Naive B cell (primary cell): ENCODE data around the gene FAM151A. TPM values are rescaled to one million over a fixed set of nuclear protein-coding genes. Genes with fewer than 3 reads are reported as not detected.
A peak's percentile ranks its signal among the peaks of the same experiment; 100 is the strongest.

ENCODE experiments used
- ATAC-seq, 2 donors: fragments of 150-1000 bp; cut with Tn5 transposase; 2 replicates each; pipeline ENCODE4 v1.10.0; 2021; ENCODE audit warnings: low read depth in 2 of 2, mild to moderate bottlenecking in 2 of 2, moderate library complexity in 2 of 2
- DNase-seq: peaks from one replicate; pipeline ENCODE4 v3.0.0; 2022
- H3K27ac Mint-ChIP-seq, 6 donors: one replicate each; pipeline ENCODE4 v1.8.0; 2020 to 2022; ENCODE audit warnings: mild to moderate bottlenecking in 6 of 6, mixed read lengths in 6 of 6, moderate library complexity in 5 of 6, inconsistent platforms in 2 of 6
- H3K27me3 Mint-ChIP-seq, 3 donors: one replicate each; pipeline ENCODE4 v1.8.0; 2021 to 2022; ENCODE audit warnings: mixed read lengths in 3 of 3, mild to moderate bottlenecking in 1 of 3
- H3K36me3 Mint-ChIP-seq, 2 donors: one replicate each; pipeline ENCODE4 v1.8.0; 2020 to 2022; ENCODE audit warnings: mixed read lengths in 2 of 2, inconsistent platforms in 1 of 2, mild to moderate bottlenecking in 1 of 2
- H3K4me1 Mint-ChIP-seq, 3 donors: one replicate each; pipeline ENCODE4 v1.8.0; 2020 to 2022; ENCODE audit warnings: mixed read lengths in 3 of 3, inconsistent platforms in 1 of 3, mild to moderate bottlenecking in 1 of 3, moderate library complexity in 1 of 3
- H3K4me3 Mint-ChIP-seq, 8 donors: one replicate each; pipeline ENCODE4 v1.8.0; 2020 to 2022; ENCODE audit warnings: mild to moderate bottlenecking in 8 of 8, mixed read lengths in 8 of 8, moderate library complexity in 8 of 8, inconsistent platforms in 2 of 8
- H3K9me3 Mint-ChIP-seq, 7 donors: one replicate each; pipeline ENCODE4 v1.8.0; 2020 to 2022; ENCODE audit warnings: mixed read lengths in 7 of 7, mild to moderate bottlenecking in 5 of 7, inconsistent platforms in 2 of 7, moderate library complexity in 1 of 7
- polyA plus RNA-seq, 6 donors: library from polyadenylated mRNA; unstranded; fragments of 300-500 nt; fragmentation: Illumina TruSeq; gene quantifications; one replicate each; pipeline ENCODE4 v1.2.3, GENCODE V29; 2021; ENCODE audit warnings: low read depth in 6 of 6

FAM151A gene
- polyA plus RNA-seq, 6 donors from 2014 or later = not detected

DNA sequence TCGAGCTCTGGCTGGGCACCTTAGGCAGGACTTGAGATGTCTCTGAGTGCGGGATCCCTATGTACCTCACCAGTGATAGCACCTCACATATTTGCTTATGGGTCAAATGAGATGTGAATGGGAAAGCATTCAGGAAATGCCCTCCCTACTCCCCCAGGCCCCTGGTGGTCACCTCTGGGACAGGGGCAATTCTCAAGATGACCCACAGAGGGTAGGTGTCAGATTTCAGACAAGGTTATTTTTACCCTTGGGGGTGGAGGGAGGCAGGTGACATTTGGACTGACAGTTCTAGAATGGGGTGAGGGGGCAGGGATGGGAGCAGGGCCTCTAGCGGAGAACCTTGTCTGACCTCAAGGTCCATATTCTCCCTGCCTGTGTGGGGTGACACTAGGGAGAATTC lies 48.2 kb downstream of the FAM151A start:
- Mint-ChIP-seq H3K9me3 (no peaks in the 10 kb centered on the region), H3K4me3 (no peak overlapping the region), H3K36me3 (no peaks in the 10 kb centered on the region), H3K27ac (no peak overlapping the region), H3K27me3 (peaks cover 0 to 18% (median 5%) of the 10 kb centered on the region in 3 donors), H3K4me1 (peaks cover 0 to 4% (median 0%) of the 10 kb centered on the region in 3 donors)
- no peak for DNase-seq
- no peak for ATAC-seq

DNA sequence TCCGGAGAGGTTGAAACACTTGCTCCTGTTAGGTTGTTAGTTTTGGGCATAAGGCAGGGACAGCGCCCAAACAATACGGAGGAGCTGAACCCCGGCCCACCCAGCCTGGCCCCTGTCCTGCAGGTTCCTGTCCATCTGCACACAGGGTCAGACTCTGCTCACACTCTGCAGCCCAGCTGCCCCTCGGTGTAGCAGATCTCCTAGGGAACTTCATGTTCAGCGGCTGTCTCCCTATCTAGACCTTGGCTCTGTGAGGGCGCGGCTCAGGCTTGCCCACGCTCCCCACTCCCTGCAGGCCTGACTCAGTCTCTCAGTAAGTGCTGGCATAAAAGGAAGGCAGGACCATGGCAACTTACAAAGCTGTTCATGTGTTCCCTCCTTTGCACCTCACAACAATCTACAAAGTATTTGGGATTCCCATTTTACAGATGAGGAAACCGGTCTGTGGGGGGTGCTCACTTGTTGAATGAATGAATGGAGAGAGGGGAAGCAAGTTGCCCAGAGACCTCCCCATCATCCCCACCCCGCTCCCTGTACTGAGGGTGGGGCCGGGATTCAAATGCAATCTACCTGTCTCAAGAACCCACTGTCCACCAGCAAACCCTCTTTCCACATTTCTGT lies 49.1 kb downstream of the FAM151A start:
- H3K27ac Mint-ChIP-seq = no peak overlapping the region
- H3K36me3 Mint-ChIP-seq = no peaks in the 10 kb centered on the region
- peak overlapping the region in 1 of 8 donors; percentile 42 for H3K4me3 Mint-ChIP-seq
- DNase-seq (no peak), ATAC-seq (no peak)
- H3K9me3 Mint-ChIP-seq = no peaks in the 10 kb centered on the region
- peaks cover 0 to 4% (median 0%) of the 10 kb centered on the region in 3 donors for H3K4me1 Mint-ChIP-seq
- peaks cover 0 to 18% (median 5%) of the 10 kb centered on the region in 3 donors for H3K27me3 Mint-ChIP-seq

DNA sequence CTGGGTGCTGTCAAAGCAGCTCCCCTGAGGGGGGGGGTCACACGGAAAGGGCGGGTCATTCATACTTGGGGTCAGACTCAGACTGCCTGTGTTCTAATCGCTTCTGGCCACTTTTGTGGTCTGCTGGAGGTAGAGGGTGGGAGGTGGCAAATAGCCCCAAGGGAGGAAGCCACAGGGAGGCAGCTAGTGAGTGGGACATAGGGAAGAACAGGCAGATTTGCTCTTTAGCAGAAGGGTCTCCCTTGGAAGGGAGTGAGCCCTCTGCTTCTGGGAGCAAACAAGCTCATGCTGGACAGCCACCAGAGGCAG lies 50.8 kb downstream of the FAM151A start:
- DNase-seq = no peak
- Mint-ChIP-seq H3K36me3 (no peaks in the 10 kb centered on the region), H3K27me3 (peaks cover 0 to 18% (median 15%) of the 10 kb centered on the region in 3 donors), H3K9me3 (no peaks in the 10 kb centered on the region), H3K4me1 (peaks cover 0 to 4% (median 0%) of the 10 kb centered on the region in 3 donors), H3K4me3 (no peak overlapping the region), H3K27ac (no peak overlapping the region)
- no peak for ATAC-seq

DNA sequence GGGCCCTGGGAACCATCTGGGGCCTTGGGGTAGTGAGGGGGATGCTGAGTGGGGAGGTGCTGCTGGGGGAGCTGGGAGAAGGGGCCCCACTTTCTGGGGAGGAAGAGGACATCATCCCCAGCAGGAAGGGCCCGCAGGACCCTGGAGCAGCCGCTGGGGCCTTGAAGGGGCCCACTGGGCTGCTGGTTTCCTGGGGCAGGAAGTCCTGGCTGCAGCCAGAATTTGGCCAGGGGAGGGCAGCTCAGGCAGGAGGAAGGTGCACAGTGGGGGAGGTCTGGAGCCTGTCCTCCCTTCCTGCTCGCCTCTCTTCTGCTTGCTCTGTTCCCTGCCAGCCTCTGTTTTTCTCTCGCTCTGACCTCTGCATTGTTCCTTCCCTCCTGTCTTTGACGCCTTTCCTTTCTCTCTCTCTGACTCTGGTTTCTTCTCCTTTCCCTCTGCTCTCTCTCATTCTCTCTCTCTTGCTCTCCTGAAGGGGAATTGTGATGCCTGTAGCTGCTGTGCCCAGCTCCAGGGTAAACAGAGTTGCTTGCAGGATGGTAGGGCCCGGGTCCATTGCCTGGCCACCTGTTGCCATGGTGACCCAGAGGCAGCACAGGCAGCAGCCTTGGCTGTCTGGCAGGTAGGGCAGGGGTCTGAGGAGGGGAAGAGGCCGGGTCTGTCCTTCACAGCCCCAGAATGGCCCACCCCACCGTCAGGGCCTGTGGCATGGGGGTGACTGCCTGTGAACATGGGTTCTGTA lies 51.4 kb downstream of the FAM151A start:
- DNase-seq (no peak), ATAC-seq (no peak)
- Mint-ChIP-seq H3K9me3 (no peaks in the 10 kb centered on the region), H3K4me3 (peak overlapping the region in 1 of 8 donors; percentile 81), H3K4me1 (peaks cover 0 to 4% (median 0%) of the 10 kb centered on the region in 3 donors), H3K36me3 (no peaks in the 10 kb centered on the region), H3K27me3 (peaks cover 0 to 18% (median 17%) of the 10 kb centered on the region in 3 donors), H3K27ac (peak overlapping the region in 1 of 6 donors; percentile 55)

DNA sequence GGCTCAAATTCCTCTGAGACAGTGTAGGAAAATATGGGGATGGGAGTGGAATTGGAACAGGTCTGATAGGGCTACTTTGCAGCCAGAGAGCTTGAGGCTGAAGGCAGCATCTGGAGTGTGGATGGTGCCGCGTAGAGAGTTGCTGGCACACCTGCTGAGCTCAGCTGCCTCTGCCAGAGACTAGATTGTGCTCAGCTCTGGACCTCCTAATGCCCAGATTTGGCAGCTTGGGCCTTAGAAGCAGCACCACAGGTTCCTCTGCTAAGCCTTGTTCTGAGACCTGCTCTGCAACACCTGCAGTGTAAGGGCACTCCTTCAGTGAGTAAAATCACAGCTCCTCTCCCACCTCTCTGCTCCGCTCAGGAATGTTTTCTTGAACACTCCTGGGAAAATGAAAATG lies 52.0 kb downstream of the FAM151A start:
- ATAC-seq (no peak), DNase-seq (no peak)
- Mint-ChIP-seq H3K27me3 (peaks cover 0 to 18% (median 17%) of the 10 kb centered on the region in 3 donors), H3K4me3 (no peak overlapping the region), H3K9me3 (no peaks in the 10 kb centered on the region), H3K4me1 (peaks cover 0 to 4% (median 0%) of the 10 kb centered on the region in 3 donors), H3K36me3 (no peaks in the 10 kb centered on the region), H3K27ac (no peak overlapping the region)

DNA sequence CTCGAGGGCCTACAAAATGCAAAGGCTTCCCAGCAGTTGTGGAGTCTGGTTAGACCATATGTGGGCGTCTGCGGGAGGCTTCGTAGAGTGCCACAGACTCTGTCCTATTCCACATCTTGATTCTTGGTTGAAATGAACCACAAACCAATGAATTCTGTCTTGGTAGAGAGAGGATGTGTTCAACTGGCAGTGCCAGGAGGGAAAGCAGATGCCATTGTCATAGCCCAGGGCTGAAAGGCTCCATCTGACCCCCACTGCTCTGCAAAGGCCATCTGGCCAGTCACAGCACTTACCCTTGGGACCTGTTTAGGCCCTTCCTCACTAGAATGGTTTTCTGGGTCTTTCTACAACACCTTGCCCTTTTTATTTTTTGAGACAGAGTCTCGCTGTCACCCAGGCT lies 53.2 kb downstream of the FAM151A start:
- no peaks in the 10 kb centered on the region for H3K36me3 Mint-ChIP-seq
- H3K27me3 Mint-ChIP-seq = peaks cover 0 to 24% (median 18%) of the 10 kb centered on the region in 3 donors

DNA sequence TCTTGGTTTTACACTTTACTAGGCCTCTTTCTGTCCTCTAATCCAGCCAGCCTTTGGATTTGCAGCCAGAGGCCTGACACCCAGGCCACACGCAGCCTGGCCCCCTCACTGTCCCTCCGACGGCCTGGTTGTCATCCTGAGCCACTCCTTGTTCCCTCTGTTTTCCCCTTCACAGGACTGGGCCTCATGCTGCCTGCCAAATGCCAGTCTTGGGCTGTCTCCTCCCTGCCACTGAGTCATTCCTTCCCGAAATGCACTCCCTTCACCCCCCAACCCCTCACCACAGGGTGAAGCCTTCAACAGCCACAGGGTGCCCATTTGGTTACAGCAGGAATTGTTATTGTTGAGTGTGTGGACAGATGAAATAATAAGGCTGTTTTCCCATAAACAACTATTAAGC lies 54.0 kb downstream of the FAM151A start:
- H3K9me3 Mint-ChIP-seq = no peaks in the 10 kb centered on the region
- DNase-seq (no peak), ATAC-seq (no peak)
- peaks cover 0 to 24% (median 17%) of the 10 kb centered on the region in 3 donors for H3K27me3 Mint-ChIP-seq
- H3K36me3 Mint-ChIP-seq = no peaks in the 10 kb centered on the region
- peaks cover 0 to 6% (median 4%) of the 10 kb centered on the region in 3 donors for H3K4me1 Mint-ChIP-seq
- H3K4me3 Mint-ChIP-seq = peak overlapping the region in 1 of 8 donors; percentile 15
- H3K27ac Mint-ChIP-seq = peak overlapping the region in 1 of 6 donors; percentile 87

More for the DNA sequence above, 53.2 kb downstream of the FAM151A start:
- Mint-ChIP-seq H3K4me3 (no peak overlapping the region), H3K27ac (no peak overlapping the region), H3K4me1 (peaks cover 0 to 4% (median 0%) of the 10 kb centered on the region in 3 donors), H3K9me3 (no peaks in the 10 kb centered on the region)
- no peak for ATAC-seq
- DNase-seq = no peak

DNA sequence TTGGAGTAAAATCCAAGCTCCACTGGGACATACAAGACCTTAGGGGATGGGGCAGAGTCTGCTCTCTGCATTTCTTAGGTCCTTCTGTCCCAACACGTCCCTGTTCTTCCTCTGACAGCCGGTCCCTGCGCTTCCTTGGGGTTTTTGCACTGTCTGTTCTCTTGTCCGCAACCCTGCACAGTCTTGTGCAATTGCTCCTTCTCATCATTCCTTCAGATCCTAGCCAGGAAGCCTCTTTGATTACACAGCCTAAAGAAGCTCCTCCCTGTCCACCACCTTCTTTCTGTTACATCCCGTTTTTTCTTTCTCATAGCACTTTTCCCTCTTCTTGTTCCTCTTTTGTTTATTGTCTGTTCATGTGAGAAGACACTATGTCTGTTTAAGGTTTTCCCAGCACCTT lies 55.4 kb downstream of the FAM151A start:
- H3K9me3 Mint-ChIP-seq = peaks cover 0 to 2% (median 0%) of the 10 kb centered on the region in 7 donors
- ATAC-seq (no peak), DNase-seq (no peak)
- H3K36me3 Mint-ChIP-seq = no peaks in the 10 kb centered on the region
- peak overlapping the region in 1 of 8 donors; percentile 11 for H3K4me3 Mint-ChIP-seq
- H3K27me3 Mint-ChIP-seq = peaks cover 0 to 20% (median 16%) of the 10 kb centered on the region in 3 donors
- H3K4me1 Mint-ChIP-seq = peaks cover 2 to 8% (median 4%) of the 10 kb centered on the region in 3 donors
- H3K27ac Mint-ChIP-seq = peak overlapping the region in 1 of 6 donors; percentile 7

DNA sequence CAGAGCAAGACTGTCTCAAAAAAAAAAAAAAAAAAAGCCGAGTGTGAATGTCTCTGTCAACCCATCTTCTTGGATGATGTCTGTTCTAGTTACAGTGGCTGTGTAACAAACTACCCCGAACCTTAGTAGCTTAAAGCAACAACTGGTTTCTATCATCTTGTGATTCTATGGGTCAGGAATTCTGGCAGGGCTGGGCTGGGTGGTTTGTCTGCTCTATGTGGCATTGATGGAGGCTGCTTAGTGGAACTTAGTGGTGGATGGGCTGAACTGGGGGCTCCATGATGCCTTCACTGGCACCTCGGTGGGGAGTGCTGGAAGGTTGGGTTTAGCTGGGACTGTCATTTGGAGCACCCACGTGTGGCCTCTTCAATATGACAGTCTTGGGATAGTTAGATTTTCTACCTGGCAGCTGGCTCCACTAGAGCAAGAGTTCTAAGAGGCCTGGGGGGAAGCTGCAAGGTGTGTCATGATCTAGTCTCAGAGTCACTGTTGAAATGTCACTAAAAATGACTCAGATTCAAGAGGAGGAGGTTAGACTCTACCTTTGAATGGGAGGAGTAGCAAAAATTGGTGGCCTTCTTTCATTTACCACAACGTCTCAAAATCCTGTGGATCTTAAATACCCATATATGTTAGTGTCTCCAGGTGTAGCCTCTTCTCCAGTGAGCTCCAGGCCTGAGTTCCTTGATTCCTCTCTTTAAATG lies 56.7 kb downstream of the FAM151A start:
- DNase-seq = no peak
- Mint-ChIP-seq H3K36me3 (no peaks in the 10 kb centered on the region), H3K27me3 (peaks cover 0 to 19% (median 6%) of the 10 kb centered on the region in 3 donors), H3K27ac (no peak overlapping the region), H3K9me3 (peaks cover 0 to 2% (median 0%) of the 10 kb centered on the region in 7 donors), H3K4me1 (peaks cover 0 to 8% (median 2%) of the 10 kb centered on the region in 3 donors), H3K4me3 (no peak overlapping the region)
- no peak for ATAC-seq

DNA sequence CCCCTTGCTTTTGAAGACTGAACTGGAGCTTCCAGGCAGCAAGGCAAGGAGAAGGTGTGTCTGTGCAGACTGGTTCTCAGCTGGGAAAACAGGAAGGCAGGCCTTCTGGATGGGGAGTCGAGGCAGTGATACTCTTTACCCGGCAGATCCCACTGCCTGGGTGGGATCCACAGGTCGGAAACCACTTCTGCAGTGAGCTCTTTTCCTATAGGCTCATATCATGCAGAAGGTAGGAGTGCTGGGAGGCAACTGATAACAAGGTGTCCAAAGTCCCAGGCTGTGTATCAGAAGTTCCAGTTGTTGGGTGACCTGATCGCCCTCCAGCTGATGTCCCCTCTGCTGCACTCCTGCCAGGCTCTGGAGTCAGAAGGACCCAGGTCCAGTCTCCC lies 58.2 kb downstream of the FAM151A start:
- Mint-ChIP-seq H3K27me3 (peaks cover 2 to 19% (median 6%) of the 10 kb centered on the region in 3 donors), H3K9me3 (peaks cover 0 to 2% (median 0%) of the 10 kb centered on the region in 7 donors), H3K36me3 (no peaks in the 10 kb centered on the region), H3K4me3 (no peak overlapping the region), H3K4me1 (peaks cover 0 to 8% (median 2%) of the 10 kb centered on the region in 3 donors), H3K27ac (no peak overlapping the region)
- no peak for DNase-seq
- ATAC-seq = no peak

DNA sequence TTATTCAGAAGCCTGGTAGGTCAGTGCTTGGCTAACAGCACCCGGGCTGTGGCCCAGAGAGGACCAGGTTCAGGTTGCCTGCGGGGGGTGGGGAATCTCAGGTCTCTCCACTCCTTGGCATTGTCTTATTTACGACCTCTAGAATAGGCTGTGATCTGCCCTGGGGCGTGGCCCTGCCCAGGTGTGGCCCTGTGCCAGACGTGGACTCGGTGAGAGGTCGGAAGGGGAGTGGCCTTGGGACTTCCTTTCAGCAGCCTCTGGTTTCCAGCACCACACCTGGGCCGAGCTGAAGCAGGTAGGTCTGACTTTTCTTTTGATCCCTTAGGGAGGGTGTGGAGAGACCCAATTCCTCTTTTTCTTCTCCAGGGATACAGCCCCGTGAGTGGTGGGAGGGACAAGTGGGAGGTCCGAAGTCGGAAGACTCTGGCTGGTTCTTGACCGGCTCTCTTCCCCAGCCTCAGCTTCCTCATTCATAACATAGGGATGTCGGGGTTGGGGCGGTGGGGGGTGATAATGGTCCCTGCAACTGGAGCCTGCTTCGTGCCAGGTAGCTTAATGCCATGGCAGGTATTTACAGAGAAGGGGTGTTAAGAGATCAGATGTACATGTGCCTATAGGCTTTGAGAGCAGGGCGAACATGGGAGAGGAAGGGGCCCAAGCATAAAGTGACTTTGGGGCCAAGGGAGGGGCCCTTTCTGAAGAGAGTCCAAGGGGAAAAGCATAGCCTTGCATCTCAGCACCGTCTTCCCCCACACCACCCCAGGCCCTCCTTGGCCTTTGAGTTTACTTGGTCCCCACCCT lies 58.8 kb downstream of the FAM151A start:
- DNase-seq (no peak), ATAC-seq (no peak)
- Mint-ChIP-seq H3K4me1 (peaks cover 0 to 8% (median 2%) of the 10 kb centered on the region in 3 donors), H3K27ac (peak overlapping the region in 1 of 6 donors; percentile 11), H3K9me3 (peaks cover 0 to 2% (median 0%) of the 10 kb centered on the region in 7 donors), H3K36me3 (no peaks in the 10 kb centered on the region), H3K4me3 (peak overlapping the region in 1 of 8 donors; percentile 33), H3K27me3 (peaks cover 5 to 19% (median 12%) of the 10 kb centered on the region in 3 donors)

DNA sequence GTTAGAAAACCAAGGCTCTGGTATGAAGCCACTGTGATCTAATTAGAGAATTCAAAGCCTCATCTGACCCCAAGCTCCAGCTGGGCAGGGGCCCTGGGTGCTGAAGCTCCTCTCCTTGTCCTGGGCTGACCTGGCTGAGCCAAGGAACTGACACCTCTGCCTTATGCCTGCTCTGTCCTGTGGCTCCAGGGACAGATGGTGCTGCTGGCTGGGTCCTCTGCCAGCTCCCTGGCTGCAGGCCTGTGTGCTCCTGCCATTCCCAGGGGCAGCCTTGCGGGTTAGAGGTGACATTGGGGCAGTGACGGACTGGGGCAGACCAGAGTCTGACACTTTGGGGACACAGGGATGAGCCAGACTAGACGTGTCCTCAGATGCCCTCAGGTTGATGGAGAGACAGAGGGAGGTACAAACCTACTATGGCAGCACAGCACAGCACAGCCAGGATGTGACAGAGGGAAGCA lies 63.5 kb downstream of the FAM151A start:
- H3K27ac Mint-ChIP-seq = no peak overlapping the region
- DNase-seq (no peak), ATAC-seq (no peak)
- peaks cover 8 to 22% (median 9%) of the 10 kb centered on the region in 3 donors for H3K27me3 Mint-ChIP-seq
- peaks cover 0 to 7% (median 2%) of the 10 kb centered on the region in 3 donors for H3K4me1 Mint-ChIP-seq
- H3K36me3 Mint-ChIP-seq = peaks cover 0 to 4% of the 10 kb centered on the region in 2 donors
- H3K4me3 Mint-ChIP-seq = no peak overlapping the region
- peaks cover 0 to 11% (median 7%) of the 10 kb centered on the region in 7 donors for H3K9me3 Mint-ChIP-seq
